Fibroblast of upper back skin (primary cell): ENCODE measurements around the gene KRTAP19-4.

Experiments
- DNase-seq: peaks from one replicate; pipeline ENCODE4 v3.0.0-alpha.2; 2013

KRTAP19-4 gene

DNA sequence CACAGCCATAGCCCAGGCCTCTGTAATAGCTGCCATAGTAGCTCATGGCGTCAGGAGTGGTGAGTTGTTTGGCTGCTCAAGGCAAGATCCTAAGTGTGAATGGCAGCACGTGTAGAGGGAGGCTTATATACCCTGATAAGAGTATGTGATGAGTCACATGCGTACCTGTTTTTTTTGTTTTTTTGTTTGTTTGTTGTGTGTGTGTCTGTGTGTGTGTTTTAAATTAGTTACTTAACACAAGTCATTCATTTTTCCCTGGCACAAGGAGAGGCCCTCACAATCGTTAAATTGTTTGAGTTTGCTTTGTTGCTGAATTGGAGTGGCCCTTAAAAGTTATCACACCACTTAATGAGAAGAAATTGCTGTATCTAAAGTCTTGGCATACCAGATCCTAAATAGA is at the start of gene KRTAP19-4:
Gene KRTAP19-4, minus strand, starts transcription at position 101 of the 400 bp plus-strand sequence. Its CDS starts 55 bp downstream, at position 46.
- DNase-seq: no peak

DNA sequence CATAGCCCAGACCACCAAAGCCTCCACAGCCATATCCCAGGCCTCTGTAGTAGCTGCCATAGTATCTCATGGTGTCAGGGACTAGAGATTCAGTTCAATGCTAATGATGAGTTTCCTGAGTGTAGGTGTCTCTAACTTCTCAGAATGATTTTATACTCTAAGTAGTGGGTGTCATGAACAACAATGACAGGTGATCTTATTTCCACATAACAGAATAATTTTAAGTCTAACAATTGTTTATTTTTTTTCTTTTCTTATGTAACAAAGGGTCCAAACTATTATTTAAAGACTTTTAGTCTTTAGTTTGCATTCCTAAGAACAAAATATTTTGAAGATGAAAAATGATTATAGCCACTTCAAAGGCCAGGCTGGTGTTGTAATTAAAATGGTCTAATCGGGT is 44.8 kb upstream of the KRTAP19-4 start, which contains the start of gene KRTAP19-6:
Gene KRTAP19-6, minus strand, starts transcription at position 101 of the 400 bp plus-strand sequence. Its CDS starts 31 bp downstream, at position 70.
- no peak for DNase-seq

- no peak for DNase-seq
Measured at GRCh38 chr21:30518876-30519275, 21.9 kb upstream of the KRTAP19-4 start.

GRCh38 chr21:30515681-30516080 is 18.7 kb upstream of the KRTAP19-4 start:
- DNase-seq: no peak

- peak; percentile 0 for DNase-seq
Measured at GRCh38 chr21:30505621-30506205, 8.7 kb upstream of the KRTAP19-4 start.

DNA sequence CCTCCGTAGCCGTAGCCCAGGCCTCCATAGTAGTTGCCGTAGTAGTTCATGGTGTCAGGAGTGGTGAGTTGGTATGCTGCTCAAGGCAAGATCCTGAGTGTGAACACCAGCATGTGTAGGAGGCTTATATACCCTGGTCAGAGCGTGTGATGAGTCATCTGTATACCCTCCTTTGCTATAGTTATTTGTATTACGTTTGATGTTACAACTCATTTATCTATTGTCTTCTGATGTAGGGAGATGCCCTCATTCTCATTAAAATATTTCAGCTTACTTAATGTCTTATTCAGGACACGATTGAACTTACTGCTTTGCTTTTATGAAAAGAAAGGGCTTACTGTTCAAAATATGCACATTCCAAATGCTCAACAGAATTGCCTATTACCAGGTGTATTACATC is 5.1 kb upstream of the KRTAP19-4 start, which contains the start of gene KRTAP19-5:
Gene KRTAP19-5, minus strand, starts transcription at position 101 of the 400 bp plus-strand sequence. Its CDS starts 51 bp downstream, at position 50.
- DNase-seq: no peak

DNA sequence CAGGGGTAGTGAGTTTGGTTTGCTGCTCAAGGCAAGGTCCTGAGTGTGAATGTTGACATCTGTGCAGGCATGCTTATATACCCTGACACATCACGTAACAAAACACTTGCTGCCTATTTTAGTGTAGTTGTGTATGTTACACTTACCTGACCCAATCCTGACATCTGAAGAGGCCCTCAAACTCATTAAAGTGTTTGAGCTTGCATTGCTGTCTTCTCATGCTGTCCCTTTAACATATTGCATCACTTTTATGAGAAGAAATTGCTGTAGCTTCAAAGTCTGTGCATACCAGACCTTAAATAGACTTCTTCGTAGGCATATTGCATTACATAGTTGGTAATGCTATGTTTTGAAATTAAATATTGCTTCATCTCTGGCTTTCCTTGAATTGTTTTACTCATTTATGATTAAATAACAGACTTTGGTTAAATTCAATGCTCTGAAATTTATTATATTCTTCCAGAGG is 5.0 kb downstream of the KRTAP19-4 start, which contains the start of gene KRTAP19-3:
Gene KRTAP19-3, minus strand, starts transcription at position 51 of the 466 bp plus-strand sequence. CDS start 56 bp downstream, outside the sequence.
- no peak for DNase-seq

GRCh38 chr21:30487336-30487735 is 9.6 kb downstream of the KRTAP19-4 start, which contains the start of gene KRTAP19-2:
KRTAP19-2 (minus strand) TSS chr21:30487436; CDS start chr21:30487348, 88 bp downstream.
- no peak for DNase-seq

DNA sequence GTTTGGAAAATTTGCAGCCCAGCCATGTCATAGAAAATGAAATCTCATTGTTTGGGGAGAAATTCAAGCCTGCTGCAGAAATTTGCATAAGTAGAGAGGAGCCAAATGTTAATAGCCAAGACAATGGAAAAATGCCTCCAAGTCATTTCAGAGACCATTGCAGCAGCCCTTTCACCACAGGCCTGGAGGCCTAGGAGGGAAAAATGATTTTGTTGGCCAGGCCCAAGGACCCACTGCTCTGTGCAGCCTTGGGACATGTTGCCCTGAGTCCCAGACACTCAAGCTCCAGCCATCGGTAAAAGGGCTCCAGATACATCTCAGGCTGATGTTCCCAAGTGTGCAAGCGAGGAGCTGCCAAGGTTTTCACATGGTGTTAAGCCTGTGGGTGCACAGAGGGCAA is 10.8 kb downstream of the KRTAP19-4 start:
- DNase-seq: no peak

- no peak for DNase-seq
Measured at GRCh38 chr21:30482130-30482529, 14.8 kb downstream of the KRTAP19-4 start.

DNA sequence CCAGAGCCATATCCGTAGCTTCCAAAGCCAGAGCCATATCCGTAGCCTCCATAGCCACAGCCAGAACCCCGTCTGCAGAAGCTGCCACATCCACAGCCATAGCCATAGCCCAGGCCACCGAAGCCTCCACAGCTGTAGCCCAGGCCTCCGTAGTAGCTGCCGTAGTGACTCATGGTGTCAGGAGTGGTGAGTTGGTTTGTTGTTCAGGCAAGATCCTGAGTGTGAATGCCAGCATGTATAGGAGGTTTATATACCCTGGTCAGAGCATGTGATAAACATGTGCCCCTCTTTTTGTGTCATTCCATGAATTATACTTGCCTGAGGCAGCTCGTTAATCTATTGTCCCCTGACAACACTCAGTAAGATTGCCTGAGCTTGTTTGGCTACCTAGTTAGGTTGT is 16.8 kb downstream of the KRTAP19-4 start, which contains the start of gene KRTAP19-1:
Gene KRTAP19-1, minus strand, starts transcription at position 223 of the 400 bp plus-strand sequence. Its CDS starts 50 bp downstream, at position 173.
- DNase-seq: no peak

DNA sequence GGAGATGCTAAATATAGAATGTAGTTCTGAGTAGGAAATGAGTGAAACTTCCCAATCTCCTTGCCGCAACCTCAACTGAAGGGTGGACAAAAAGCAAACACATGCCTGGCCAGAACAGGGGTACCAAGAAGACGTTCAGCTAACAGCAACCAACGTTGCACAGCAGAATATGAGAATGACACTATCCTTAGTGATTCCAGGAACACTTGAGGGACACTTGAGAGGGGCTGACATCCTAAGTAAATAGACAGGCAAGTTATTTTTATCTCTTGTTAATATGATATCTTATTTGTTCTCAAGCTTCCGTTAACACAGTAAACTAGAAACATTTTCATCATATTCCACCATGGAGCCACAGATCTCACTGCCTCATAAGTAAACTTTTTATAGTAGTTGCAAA is 17.7 kb downstream of the KRTAP19-4 start:
- DNase-seq: no peak

GRCh38 chr21:30478004-30478403 is 19.0 kb downstream of the KRTAP19-4 start:
- DNase-seq: no peak

- no peak for DNase-seq
Measured at GRCh38 chr21:30468900-30469714, 27.9 kb downstream of the KRTAP19-4 start.

DNA sequence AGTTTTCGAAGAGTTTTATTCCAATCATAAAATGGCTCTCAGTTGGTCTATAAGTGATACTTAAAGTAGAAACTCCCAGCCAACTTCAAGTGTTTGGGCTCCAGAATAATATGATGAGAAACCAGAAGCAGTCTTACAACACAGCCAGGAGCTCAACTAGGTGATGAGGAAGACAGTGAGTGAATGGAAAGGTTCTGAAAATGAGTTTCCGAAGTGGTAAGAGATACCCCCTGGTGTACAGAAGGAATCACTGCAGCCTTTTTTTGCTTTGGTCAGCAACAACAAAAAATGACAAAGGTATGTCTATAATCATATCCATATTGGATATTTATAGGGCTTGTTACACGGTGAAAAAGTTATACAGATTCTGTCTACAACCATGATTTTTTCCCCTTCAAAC is 33.3 kb downstream of the KRTAP19-4 start:
- no peak for DNase-seq

DNA sequence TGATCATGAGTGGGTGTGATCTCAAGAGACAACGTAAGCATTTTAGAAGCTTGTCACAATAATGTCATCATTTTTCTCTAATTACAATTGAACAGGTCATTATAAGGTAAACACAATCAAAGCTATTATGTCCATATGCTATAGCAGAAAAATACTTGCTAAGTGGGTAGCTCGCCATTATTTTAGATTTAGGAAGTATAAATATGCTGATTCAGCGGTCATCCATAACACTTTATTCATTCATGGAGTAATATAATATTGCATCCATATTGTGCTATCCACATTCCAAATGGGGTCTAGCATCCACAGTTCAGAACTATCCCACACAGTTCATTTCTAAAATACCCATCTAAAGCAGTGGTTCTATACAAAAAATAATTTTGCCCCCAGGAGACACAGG is 48.5 kb downstream of the KRTAP19-4 start:
- DNase-seq: no peak

DNA sequence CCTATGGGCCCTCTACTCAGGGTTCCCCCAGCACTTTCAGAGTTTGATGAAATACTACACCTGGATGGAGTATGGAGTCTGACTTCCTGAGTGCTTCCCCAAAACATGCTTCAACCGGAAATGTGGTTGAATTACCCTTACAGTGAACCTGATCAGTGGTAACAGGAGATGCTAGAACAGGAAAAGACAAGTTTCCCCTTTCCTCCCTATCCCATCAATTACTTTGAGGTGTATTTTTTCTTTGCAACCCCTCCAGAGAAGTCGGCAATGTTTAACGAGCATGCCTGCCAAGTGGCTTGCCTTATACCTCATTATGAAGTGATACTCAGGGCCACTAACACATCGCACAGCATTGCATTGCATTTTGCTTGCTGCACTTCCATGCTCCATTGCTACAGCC is 49.9 kb downstream of the KRTAP19-4 start:
- no peak for DNase-seq
